GM08714 (cell line): ENCODE data around the gene ARHGAP26.

ENCODE experiments used
- H3K4me3 ChIP-seq: fragments of 200-500 bp; sonication (Bioruptor generic); 2 replicates; pipeline ENCODE4 v1.5.1; 2014; ENCODE audit warnings: mild to moderate bottlenecking, low read length, inconsistent platforms
- ZNF274 ChIP-seq: IDR thresholded peaks from 2 replicates; pipeline ENCODE4 v1.6.1; 2012; ENCODE audit warnings: mild to moderate bottlenecking, low read depth, low read length

ARHGAP26 gene

GRCh38 chr5:143051244-143052058 is 281.3 kb downstream of the ARHGAP26 start:
- TF ChIP-seq ZNF274 = no peak
- no peak overlapping the region for H3K4me3 ChIP-seq

GRCh38 chr5:143052967-143053682 is 282.9 kb downstream of the ARHGAP26 start:
- no peak overlapping the region for H3K4me3 ChIP-seq
- TF ChIP-seq ZNF274 = no peak

- TF ChIP-seq ZNF274 = no peak
- no peak overlapping the region for H3K4me3 ChIP-seq
These were observed 283.6 kb downstream of the ARHGAP26 start for GRCh38 chr5:143053780-143054179.

- H3K4me3 ChIP-seq = peak overlapping the region; percentile 48
- TF ChIP-seq ZNF274 = no peak
These were observed 284.3 kb downstream of the ARHGAP26 start for GRCh38 chr5:143054480-143054941.

GRCh38 chr5:143055596-143056338 is 285.6 kb downstream of the ARHGAP26 start:
- no peak for TF ChIP-seq ZNF274
- peak overlapping the region; percentile 38; the same call in 1 of the 2 replicates for H3K4me3 ChIP-seq

- no peak for TF ChIP-seq ZNF274
- peak overlapping the region; percentile 38; the same call in 1 of the 2 replicates for H3K4me3 ChIP-seq
These were observed 286.1 kb downstream of the ARHGAP26 start for GRCh38 chr5:143056339-143056704.

- H3K4me3 ChIP-seq = peak overlapping the region; percentile 70
- TF ChIP-seq ZNF274 = no peak
These were observed 286.8 kb downstream of the ARHGAP26 start for GRCh38 chr5:143056792-143057579.

GRCh38 chr5:143057580-143057999 is 287.4 kb downstream of the ARHGAP26 start:
- no peak for TF ChIP-seq ZNF274
- peak overlapping the region; percentile 70 for H3K4me3 ChIP-seq

- TF ChIP-seq ZNF274 = no peak
- no peak overlapping the region for H3K4me3 ChIP-seq
These were observed 289.2 kb downstream of the ARHGAP26 start for GRCh38 chr5:143059355-143059754.

GRCh38 chr5:143059976-143060765 is 290.0 kb downstream of the ARHGAP26 start:
- H3K4me3 ChIP-seq = no peak overlapping the region
- no peak for TF ChIP-seq ZNF274

- no peak for TF ChIP-seq ZNF274
- H3K4me3 ChIP-seq = no peak overlapping the region
These were observed 291.2 kb downstream of the ARHGAP26 start for GRCh38 chr5:143061161-143061945.

GRCh38 chr5:143062379-143062778 is 292.2 kb downstream of the ARHGAP26 start:
- no peak overlapping the region for H3K4me3 ChIP-seq
- TF ChIP-seq ZNF274 = no peak
